ENCODE measurements around the gene B4GALNT4.
"Not testable (repeated sequence)": the region's sequence is repeated elsewhere in the genome, so short reads cannot be mapped to it uniquely, and the experiment has no call there.

The B4GALNT4 gene

DNA sequence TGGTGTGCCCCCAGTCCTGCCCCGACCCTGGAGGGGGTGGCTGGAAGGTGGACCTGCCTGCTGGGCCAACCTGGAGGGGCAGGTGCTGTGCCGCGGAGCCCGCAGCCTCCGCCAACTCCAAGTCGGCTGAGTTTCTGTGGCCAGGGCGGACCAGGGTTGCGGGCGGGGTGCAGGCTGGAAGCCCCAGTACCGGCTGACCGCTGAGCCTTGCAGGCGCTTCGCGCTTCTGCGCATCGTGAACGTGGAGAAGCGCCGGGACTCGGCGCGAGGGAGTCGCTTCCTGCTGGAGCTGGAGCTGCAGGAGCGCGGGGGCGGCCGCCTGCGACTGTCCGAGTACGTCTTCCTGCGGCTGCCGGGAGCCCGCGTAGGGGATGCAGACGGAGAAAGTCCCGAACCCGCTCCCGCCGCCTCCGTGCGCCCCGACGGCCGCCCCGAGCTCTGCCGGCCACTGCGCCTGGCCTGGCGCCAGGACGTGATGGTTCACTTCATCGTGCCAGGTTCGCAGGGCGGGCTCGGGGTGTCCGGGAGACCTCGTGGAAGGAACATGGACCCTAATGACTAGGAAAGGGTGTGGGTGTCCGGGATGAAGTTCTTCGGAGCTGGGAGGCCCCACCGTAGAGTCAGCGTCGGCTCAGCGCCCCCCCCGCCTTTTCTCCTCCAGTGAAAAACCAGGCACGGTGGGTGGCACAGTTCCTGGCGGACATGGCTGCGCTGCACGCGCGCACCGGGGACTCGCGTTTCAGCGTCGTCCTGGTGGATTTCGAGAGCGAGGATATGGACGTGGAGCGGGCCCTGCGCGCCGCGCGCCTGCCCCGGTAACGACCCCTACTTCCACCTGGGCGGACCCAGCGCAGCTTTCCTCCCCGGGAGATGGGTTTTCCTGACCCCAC is 10.2 kb downstream of the B4GALNT4 start:
- Mint-ChIP-seq H3K27ac (no peak overlapping the region), H3K4me3 (no peak overlapping the region), H3K36me3 (ENCODE audit: insufficient read depth) (no peaks in the 10 kb centered on the region), H3K4me1 (ENCODE audit: low read depth in 2 of 2) (peaks cover 3 to 9% of the 10 kb centered on the region in 2 donors), H3K9me3 (no peaks in the 10 kb centered on the region), H3K27me3 (peaks cover 13 to 20% of the 10 kb centered on the region in 2 donors)
- DNase-seq, result no peak
- ATAC-seq (replicated peaks), result no peak

DNA sequence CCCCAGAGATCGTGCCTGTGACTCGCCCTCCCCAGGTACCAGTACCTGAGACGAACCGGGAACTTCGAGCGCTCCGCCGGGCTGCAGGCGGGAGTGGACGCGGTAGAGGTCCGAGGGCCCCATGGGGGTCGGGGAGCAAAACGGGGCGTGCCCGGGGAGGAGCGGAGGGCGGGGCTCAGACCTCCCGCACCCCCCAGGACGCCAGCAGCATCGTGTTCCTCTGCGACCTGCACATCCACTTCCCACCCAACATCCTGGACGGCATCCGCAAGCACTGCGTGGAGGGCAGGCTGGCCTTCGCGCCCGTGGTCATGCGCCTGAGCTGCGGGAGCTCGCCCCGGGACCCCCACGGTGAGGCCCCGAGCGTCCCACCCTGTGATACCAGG is 10.8 kb downstream of the B4GALNT4 start:
- Mint-ChIP-seq H3K36me3 (ENCODE audit: insufficient read depth) (no peaks in the 10 kb centered on the region), H3K27me3 (peaks cover 13 to 20% of the 10 kb centered on the region in 2 donors), H3K4me3 (no peak overlapping the region), H3K4me1 (ENCODE audit: low read depth in 2 of 2) (peaks cover 3 to 9% of the 10 kb centered on the region in 2 donors), H3K9me3 (no peaks in the 10 kb centered on the region), H3K27ac (no peak overlapping the region)
- DNase-seq (no peak), ATAC-seq (replicated peaks) (no peak)

DNA sequence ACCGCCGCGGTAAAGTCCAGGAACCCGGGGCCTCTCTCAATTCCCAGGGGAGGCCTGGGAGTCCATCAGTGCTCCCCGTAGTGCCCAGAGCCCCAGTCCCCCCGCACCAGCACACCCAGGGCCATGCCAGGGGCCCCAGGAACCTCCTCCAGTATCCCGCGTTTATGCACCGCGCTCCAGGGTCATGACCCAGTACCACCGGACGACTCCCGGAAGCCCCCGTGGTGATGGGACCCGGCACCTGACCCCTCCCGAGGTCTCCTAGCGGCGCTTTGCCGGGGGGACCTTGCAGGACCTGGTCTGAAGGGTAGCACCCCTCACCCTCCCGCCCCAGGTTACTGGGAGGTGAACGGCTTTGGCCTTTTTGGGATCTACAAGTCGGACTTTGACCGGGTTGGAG is 11.2 kb downstream of the B4GALNT4 start:
- Mint-ChIP-seq H3K4me3 (no peak overlapping the region), H3K9me3 (no peaks in the 10 kb centered on the region), H3K4me1 (ENCODE audit: low read depth in 2 of 2) (peaks cover 3 to 9% of the 10 kb centered on the region in 2 donors), H3K36me3 (ENCODE audit: insufficient read depth) (no peaks in the 10 kb centered on the region), H3K27me3 (peaks cover 13 to 20% of the 10 kb centered on the region in 2 donors), H3K27ac (no peak overlapping the region)
- DNase-seq (no peak), ATAC-seq (replicated peaks) (no peak)

DNA sequence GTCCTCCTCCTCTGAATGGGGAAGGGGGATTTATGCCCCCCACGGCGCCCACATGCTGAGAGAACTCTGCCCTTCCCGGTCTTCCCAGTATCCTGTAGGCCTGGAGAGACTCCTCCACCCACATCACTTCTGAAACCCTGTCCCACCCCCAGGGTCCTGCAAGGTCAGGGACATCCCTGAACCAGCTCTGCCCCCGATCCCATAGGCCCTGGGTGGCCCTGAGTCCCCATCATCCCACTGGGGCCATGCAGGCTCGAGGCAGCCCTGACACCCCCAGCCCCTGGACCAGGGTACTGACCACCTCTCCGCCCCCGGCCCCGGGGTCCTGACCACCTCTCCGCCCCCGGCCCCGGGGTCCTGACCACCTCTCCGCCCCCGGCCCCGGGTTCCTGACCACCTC is 11.7 kb downstream of the B4GALNT4 start:
- no peak for DNase-seq
- peaks cover 3 to 9% of the 10 kb centered on the region in 2 donors for H3K4me1 Mint-ChIP-seq (ENCODE audit: low read depth in 2 of 2)
- H3K27ac Mint-ChIP-seq, result no peak overlapping the region
- H3K27me3 Mint-ChIP-seq, result peaks cover 13 to 20% of the 10 kb centered on the region in 2 donors
- no peak overlapping the region for H3K4me3 Mint-ChIP-seq
- no peak for ATAC-seq (replicated peaks)
- no peaks in the 10 kb centered on the region for H3K36me3 Mint-ChIP-seq (ENCODE audit: insufficient read depth)
- H3K9me3 Mint-ChIP-seq, result no peaks in the 10 kb centered on the region

DNA sequence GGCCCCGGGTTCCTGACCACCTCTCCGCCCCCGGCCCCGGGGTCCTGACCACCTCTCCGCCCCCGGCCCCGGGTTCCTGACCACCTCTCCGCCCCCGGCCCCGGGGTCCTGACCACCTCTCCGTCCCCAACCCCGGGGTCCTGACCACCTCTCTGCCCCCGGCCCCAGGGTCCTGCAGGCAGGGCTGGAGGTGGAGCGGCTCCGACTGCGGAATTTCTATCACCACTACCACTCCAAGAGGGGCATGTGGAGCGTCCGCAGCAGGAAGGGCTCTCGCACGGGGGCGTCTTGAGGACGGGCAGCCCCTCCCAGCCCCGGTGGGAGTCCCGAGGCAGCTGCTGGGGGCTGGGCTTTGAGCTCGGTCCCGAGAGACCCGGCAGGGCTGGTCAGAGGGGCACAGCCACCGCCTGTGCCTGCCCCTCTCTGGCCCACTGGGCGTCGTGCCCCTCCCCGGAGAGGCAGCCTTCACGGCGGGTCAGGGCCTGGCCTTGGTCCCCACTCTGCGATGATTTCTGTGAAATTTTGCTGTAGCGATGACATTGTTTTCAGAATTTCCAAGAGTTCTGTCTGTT is 12.3 kb downstream of the B4GALNT4 start:
- Mint-ChIP-seq H3K4me1 (ENCODE audit: low read depth in 2 of 2) (peaks cover 3 to 9% of the 10 kb centered on the region in 2 donors), H3K9me3 (no peaks in the 10 kb centered on the region), H3K4me3 (no peak overlapping the region), H3K27ac (no peak overlapping the region), H3K27me3 (peaks cover 13 to 20% of the 10 kb centered on the region in 2 donors), H3K36me3 (ENCODE audit: insufficient read depth) (no peaks in the 10 kb centered on the region)
- ATAC-seq (replicated peaks) (no peak), DNase-seq (no peak)

DNA sequence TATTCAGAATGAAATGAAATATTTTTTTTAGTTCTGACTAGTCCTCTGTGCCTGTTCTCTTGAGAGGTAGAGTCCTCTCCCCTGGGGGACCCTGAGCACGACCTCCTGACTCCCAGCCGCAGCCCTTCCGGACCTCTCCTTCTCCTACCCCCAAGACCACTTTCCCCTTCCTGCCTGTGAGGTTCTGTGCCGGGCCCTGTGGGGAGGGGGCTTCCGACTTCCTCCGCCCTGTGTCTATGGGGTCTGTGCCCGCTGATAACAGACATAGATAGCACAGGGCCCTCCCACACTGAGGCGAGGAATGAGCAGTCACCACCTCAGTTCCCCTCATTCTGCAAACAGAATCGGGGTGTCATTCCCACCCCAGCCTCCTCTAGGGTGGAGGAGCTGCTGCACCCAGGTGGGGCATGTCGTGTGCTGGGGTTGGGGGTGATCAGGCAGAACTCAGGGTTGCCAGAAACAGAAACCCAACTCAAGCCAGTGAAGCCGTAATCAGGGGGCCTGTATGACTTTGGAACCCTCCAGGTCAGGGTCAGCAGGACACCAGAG is 12.9 kb downstream of the B4GALNT4 start:
- DNase-seq, result no peak
- Mint-ChIP-seq H3K36me3 (ENCODE audit: insufficient read depth) (no peaks in the 10 kb centered on the region), H3K9me3 (peaks cover 0 to 1% of the 10 kb centered on the region in 2 donors), H3K4me1 (ENCODE audit: low read depth in 2 of 2) (peaks cover 6 to 14% of the 10 kb centered on the region in 2 donors), H3K27me3 (peaks cover 13 to 20% of the 10 kb centered on the region in 2 donors), H3K27ac (peak overlapping the region; percentile 35 to 77), H3K4me3 (no peak overlapping the region)
- ATAC-seq (replicated peaks), result no peak

DNA sequence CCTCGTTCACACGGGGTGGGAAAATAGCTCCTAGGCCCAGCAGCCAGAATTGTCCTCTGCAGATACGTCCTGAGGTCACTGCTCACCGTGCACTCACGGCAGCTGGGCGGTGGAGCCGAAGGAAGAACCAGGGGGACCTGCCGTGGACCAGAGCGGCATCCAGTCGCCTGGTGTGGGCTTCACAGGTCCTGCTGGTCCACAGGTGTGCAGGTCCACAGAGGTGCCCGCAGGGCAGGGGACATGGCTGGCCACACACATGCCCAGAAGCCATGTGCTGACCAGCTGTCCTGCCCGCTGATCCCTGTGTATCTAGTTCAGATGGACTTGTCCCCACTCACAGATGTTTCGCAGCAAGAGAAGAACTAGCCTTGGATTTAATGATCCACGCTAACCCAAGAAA is 14.1 kb downstream of the B4GALNT4 start:
- Mint-ChIP-seq H3K9me3 (peaks cover 0 to 2% of the 10 kb centered on the region in 2 donors), H3K4me3 (no peak overlapping the region), H3K36me3 (ENCODE audit: insufficient read depth) (peaks cover 3% of the 10 kb centered on the region), H3K27ac (no peak overlapping the region), H3K4me1 (ENCODE audit: low read depth in 2 of 2) (peaks cover 18 to 25% of the 10 kb centered on the region in 2 donors), H3K27me3 (peaks cover 5 to 16% of the 10 kb centered on the region in 2 donors)
- ATAC-seq (replicated peaks), result no peak
- DNase-seq, result no peak

DNA sequence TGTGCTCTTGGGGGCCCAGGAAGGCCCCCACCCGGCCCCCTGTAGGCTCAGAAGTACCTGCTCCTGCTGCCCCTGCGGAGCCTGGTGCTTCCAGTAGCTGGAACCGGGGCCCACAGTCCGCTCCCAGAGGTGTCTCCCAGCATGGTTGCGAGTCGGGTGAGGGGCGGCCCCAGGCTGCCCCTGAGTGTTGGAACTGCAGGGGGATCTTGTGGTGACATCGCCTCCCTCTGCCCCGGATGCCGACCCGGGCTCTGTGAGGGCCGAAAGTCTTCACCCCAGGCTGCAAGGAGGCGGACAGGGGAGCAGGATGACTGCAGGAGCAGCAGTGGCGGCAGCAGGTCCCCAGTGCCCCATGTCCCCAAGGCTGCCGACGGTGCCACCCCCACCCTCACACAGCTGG is 15.2 kb downstream of the B4GALNT4 start:
- peaks cover 0 to 2% of the 10 kb centered on the region in 2 donors for H3K9me3 Mint-ChIP-seq
- peaks cover 18 to 23% of the 10 kb centered on the region in 2 donors for H3K4me1 Mint-ChIP-seq (ENCODE audit: low read depth in 2 of 2)
- ATAC-seq (replicated peaks) (no peak), DNase-seq (no peak)
- peaks cover 4% of the 10 kb centered on the region for H3K36me3 Mint-ChIP-seq (ENCODE audit: insufficient read depth)
- H3K27me3 Mint-ChIP-seq, result peaks cover 0 to 9% of the 10 kb centered on the region in 2 donors
- no peak overlapping the region for H3K27ac Mint-ChIP-seq
- no peak overlapping the region for H3K4me3 Mint-ChIP-seq

DNA sequence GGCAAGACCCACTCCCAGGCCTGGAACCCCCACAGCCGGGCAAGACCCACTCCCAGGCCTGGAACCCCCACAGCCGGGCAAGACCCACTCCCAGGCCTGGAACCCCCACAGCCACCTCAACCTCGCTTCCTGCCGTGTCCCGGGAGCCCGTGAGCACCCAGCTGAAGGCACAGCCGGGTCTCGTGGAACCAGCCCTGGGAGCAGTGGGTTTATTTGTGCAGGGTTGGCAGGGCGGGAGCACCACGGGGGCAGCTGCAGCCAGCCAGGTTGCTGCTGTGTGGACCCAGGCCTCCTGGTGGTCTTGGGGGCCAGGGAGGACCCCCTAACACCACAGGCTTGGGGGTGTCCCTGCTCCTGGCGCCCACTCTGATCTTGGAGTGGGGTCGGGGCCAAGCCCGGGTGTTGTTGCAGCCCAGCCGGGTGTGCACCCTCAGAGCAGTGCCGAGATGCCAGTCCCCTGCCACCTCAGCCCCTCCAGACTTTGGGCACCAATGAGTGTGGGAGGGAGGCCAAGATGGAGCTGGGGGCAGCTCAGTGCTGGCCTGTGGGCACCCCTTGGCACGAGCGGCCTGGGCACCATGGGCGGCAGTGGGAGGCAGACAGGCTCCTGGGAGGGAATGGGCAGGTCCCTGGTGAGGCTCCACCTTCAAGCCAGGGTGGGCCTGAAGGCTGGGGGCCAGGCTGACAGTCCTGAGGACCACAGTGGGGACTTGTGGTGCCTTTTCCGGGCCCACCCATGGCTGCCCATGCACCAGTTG is 16.5 kb downstream of the B4GALNT4 start:
- no peak for DNase-seq
- Mint-ChIP-seq H3K4me1 (ENCODE audit: low read depth in 2 of 2) (peaks cover 18 to 23% of the 10 kb centered on the region in 2 donors), H3K9me3 (peaks cover 0 to 2% of the 10 kb centered on the region in 2 donors), H3K36me3 (ENCODE audit: insufficient read depth) (peaks cover 4% of the 10 kb centered on the region), H3K4me3 (no peak overlapping the region), H3K27me3 (peaks cover 0 to 9% of the 10 kb centered on the region in 2 donors), H3K27ac (peak overlapping the region in 1 of 2 donors; percentile 85)
- no peak for ATAC-seq (replicated peaks)

DNA sequence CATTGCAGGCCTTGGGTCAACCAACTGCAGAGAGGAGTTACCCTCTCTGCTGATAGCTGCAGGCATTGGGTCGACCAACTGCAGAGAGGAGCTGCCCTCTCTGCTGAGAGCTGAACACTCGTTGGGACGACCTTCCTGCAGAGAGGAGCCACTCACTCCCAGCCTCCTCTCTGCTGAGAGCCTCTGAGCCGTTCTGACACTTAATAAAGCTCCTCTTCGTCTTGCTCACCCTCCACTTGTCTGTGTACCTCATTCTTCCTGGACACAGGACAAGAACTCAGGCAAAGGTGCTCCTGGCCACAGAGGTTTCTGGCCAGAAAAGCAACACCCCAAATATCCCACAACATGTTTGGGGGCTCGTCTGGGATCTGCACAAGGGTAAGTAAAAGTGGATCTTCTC is 17.2 kb downstream of the B4GALNT4 start:
- Mint-ChIP-seq H3K27ac (peak overlapping the region; percentile 85 to 96), H3K4me1 (ENCODE audit: low read depth in 2 of 2) (peaks cover 18 to 23% of the 10 kb centered on the region in 2 donors), H3K9me3 (peaks cover 0 to 2% of the 10 kb centered on the region in 2 donors), H3K27me3 (peaks cover 0 to 9% of the 10 kb centered on the region in 2 donors), H3K36me3 (ENCODE audit: insufficient read depth) (peaks cover 4% of the 10 kb centered on the region), H3K4me3 (peak overlapping the region in 1 of 2 donors; percentile 68)
- DNase-seq (no peak), ATAC-seq (replicated peaks) (no peak)

DNA sequence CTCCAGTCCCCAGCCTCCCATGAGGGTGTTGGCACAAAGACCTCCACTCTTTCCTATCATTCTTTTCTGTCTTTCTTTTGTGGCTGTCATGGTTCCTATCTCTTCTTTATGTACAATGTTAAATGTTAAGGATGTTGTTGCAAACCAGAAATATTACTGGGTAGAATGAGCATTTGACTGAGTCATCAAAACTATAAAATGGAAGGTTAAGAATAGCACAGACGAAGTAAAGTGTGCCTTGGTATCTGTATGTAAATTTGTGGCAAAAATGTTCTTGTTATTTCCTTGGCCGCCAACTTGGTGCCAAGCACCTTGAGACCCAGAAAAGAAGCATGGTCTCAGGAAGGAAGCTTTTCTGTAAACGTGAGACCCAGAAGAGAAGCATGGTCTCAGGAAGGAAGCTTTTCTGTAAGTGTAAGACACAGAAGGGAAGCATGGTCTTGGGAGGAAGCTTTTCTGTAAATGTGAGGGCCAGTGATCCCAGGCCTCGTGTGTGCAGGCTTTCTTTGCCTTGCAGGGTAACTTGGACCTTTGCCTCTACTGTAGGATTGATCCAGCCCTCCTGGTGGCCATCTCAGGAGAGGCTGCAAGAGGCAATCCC is 18.0 kb downstream of the B4GALNT4 start:
- Mint-ChIP-seq H3K36me3 (ENCODE audit: insufficient read depth) (peaks cover 4% of the 10 kb centered on the region), H3K4me1 (ENCODE audit: low read depth in 2 of 2) (peaks cover 15 to 19% of the 10 kb centered on the region in 2 donors), H3K4me3 (peak overlapping the region; percentile 5 to 68), H3K27me3 (peaks cover 0 to 3% of the 10 kb centered on the region in 2 donors), H3K27ac (peak overlapping the region; percentile 85 to 96), H3K9me3 (peaks cover 0 to 2% of the 10 kb centered on the region in 2 donors)
- peak; percentile 42 for ATAC-seq (replicated peaks)
- no peak for DNase-seq

DNA sequence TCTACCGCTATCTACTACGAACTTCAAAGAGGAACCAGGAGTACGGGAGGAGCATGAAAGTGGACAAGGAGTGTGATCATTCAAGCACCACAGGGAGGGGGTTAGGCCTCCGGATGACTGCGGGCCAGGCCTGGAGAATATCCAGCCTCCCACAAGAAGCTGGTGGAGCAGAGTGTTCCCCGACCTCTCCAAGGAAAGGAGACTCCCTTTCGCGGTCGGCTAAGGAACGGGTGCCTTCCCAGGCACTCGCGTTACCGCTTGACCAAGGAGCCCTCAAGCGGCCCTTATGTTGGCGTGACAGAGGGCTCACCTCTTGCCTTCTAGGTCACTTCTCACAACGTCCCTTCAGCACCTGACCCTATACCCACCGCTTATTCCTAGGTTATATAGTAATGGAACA is 20.1 kb downstream of the B4GALNT4 start:
- H3K27me3 Mint-ChIP-seq; H3K9me3 Mint-ChIP-seq; H3K4me3 Mint-ChIP-seq; ATAC-seq (replicated peaks); DNase-seq; H3K36me3 Mint-ChIP-seq (ENCODE audit: insufficient read depth); H3K27ac Mint-ChIP-seq: not testable (repeated sequence)
- peaks cover 15 to 19% of the 10 kb centered on the region in 2 donors for H3K4me1 Mint-ChIP-seq (ENCODE audit: low read depth in 2 of 2)

DNA sequence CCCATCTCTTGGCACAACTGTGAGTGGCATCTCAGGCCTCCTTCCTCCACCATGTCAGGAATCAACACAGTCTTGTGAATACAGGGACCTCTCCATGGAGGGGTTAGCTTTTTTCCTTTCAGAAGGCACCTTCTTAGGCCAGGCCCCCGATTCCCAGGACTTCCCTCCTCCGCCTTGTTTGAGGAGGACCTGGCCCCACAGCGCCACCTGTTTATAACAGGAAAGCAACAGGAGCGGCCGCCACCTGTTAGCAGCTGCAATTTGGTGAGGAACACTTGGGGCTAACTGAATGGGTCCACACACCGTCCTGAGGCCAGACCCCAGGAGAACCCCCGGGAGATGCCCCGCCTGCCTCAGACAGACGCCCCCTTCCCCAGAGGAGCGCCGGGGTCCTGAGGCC is 20.9 kb downstream of the B4GALNT4 start:
- peaks cover 18 to 21% of the 10 kb centered on the region in 2 donors for H3K4me1 Mint-ChIP-seq (ENCODE audit: low read depth in 2 of 2)
- no peak overlapping the region for H3K4me3 Mint-ChIP-seq
- ATAC-seq (replicated peaks) (no peak), DNase-seq (no peak)
- H3K27ac Mint-ChIP-seq, result no peak overlapping the region
- H3K9me3 Mint-ChIP-seq, result peaks cover 0 to 2% of the 10 kb centered on the region in 2 donors
- peaks cover 4% of the 10 kb centered on the region for H3K36me3 Mint-ChIP-seq (ENCODE audit: insufficient read depth)
- H3K27me3 Mint-ChIP-seq, result no peaks in the 10 kb centered on the region
